Osteoblast (primary cell): ENCODE results near the gene TEX14. TPM values are rescaled to one million over a fixed set of nuclear protein-coding genes. Genes with fewer than 3 reads are reported as not detected.

ENCODE experiments used
- DNase-seq: peaks from one replicate; pipeline ENCODE4 v3.0.0; 2011; ENCODE audit warnings: low spot score, mixed read lengths; ENCODE audit not compliant: insufficient read length; ENCODE audit errors: missing footprints
- H2AFZ ChIP-seq: 2 replicates; pipeline ENCODE4 v1.6.0; 2011; ENCODE audit warnings: mild to moderate bottlenecking, low read length
- H3K27ac ChIP-seq: 2 replicates; pipeline ENCODE4 v1.5.1; 2011; ENCODE audit warnings: mild to moderate bottlenecking, low read depth, low read length, moderate library complexity
- H3K27me3 ChIP-seq: 2 replicates; pipeline ENCODE4 v1.6.0; 2012; ENCODE audit warnings: mild to moderate bottlenecking, control low read depth, inconsistent platforms, low read length, moderate library complexity; ENCODE audit not compliant: insufficient read depth
- H3K36me3 ChIP-seq: 2 replicates; pipeline ENCODE4 v1.5.1; 2011; ENCODE audit warnings: mild to moderate bottlenecking, low read length, control low read depth, moderate library complexity; ENCODE audit not compliant: insufficient read depth
- H3K4me1 ChIP-seq: 2 replicates; pipeline ENCODE4 v1.5.1; 2011; ENCODE audit warnings: mild to moderate bottlenecking, low read length, control low read depth, moderate library complexity; ENCODE audit not compliant: insufficient read depth
- H3K4me2 ChIP-seq: 2 replicates; pipeline ENCODE4 v1.6.0; 2011; ENCODE audit warnings: mild to moderate bottlenecking, low read length; ENCODE audit not compliant: insufficient read depth
- H3K4me3 ChIP-seq: fragments of 200-600 bp; sonication (generic); 3 replicates; pipeline ENCODE4 v1.5.1; 2012; ENCODE audit warnings: mild to moderate bottlenecking, low read length, inconsistent platforms; ENCODE audit not compliant: insufficient read depth
- H3K79me2 ChIP-seq: 2 replicates; pipeline ENCODE4 v1.6.0; 2012; ENCODE audit warnings: mild to moderate bottlenecking, low read length, control low read depth, inconsistent platforms; ENCODE audit not compliant: insufficient read depth
- H3K9me3 ChIP-seq: 2 replicates; pipeline ENCODE4 v1.5.1; 2011; ENCODE audit warnings: low read depth, low read length, control low read depth
- H4K20me1 ChIP-seq: 2 replicates; pipeline ENCODE4 v1.6.0; 2012; ENCODE audit warnings: mild to moderate bottlenecking, low read length, control low read depth; ENCODE audit not compliant: insufficient read depth
- CTCF ChIP-seq: IDR thresholded peaks from 2 replicates; pipeline ENCODE4 v1.5.1; 2011; ENCODE audit warnings: mild to moderate bottlenecking, low read depth, low read length, moderate library complexity; ENCODE audit errors: extremely low read depth
- total RNA-seq: library from RNA; depleted of rRNA; stranded (reverse); fragments of >200 nt; gene quantifications from 2 replicates; pipeline ENCODE4 v1.2.3, GENCODE V29; 2012

TEX14 gene
- total RNA-seq, 1 donor = under 0.01 TPM

GRCh38 chr17:58639681-58640080 lies 52.2 kb downstream of the TEX14 start:
- no peak for TF ChIP-seq CTCF
- Histone ChIP-seq H2AFZ (no peak overlapping the region), H3K9me3 (no peaks in the 10 kb centered on the region), H3K4me3 (no peak overlapping the region), H3K79me2 (no peaks in the 10 kb centered on the region), H3K27me3 (peaks cover 3% of the 10 kb centered on the region), H3K27ac (no peak overlapping the region), H3K4me2 (no peak overlapping the region), H3K4me1 (peaks cover 15% of the 10 kb centered on the region), H4K20me1 (no peaks in the 10 kb centered on the region), H3K36me3 (no peaks in the 10 kb centered on the region)
- no peak for DNase-seq

- Histone ChIP-seq H3K27ac (no peak overlapping the region), H4K20me1 (no peaks in the 10 kb centered on the region), H3K4me3 (no peak overlapping the region), H3K27me3 (peaks cover 3% of the 10 kb centered on the region), H2AFZ (no peak overlapping the region), H3K79me2 (no peaks in the 10 kb centered on the region), H3K4me1 (peaks cover 6% of the 10 kb centered on the region), H3K9me3 (no peaks in the 10 kb centered on the region), H3K4me2 (no peak overlapping the region), H3K36me3 (no peaks in the 10 kb centered on the region)
- no peak for DNase-seq
- TF ChIP-seq CTCF = no peak
These were observed 54.8 kb downstream of the TEX14 start for GRCh38 chr17:58637011-58637570.

GRCh38 chr17:58632324-58633314 lies 59.2 kb downstream of the TEX14 start:
- peak overlapping the region; percentile 100 for H3K27ac ChIP-seq
- H3K4me3 ChIP-seq = peak overlapping the region; percentile 68
- peak; percentile 58 for DNase-seq
- no peaks in the 10 kb centered on the region for H3K79me2 ChIP-seq
- H2AFZ ChIP-seq = peak overlapping the region; percentile 92
- peaks cover 5% of the 10 kb centered on the region for H3K4me1 ChIP-seq
- TF ChIP-seq CTCF = no peak
- no peaks in the 10 kb centered on the region for H3K9me3 ChIP-seq
- no peaks in the 10 kb centered on the region for H3K36me3 ChIP-seq
- H4K20me1 ChIP-seq = no peaks in the 10 kb centered on the region
- H3K27me3 ChIP-seq = peaks cover 3% of the 10 kb centered on the region
- H3K4me2 ChIP-seq = peak overlapping the region; percentile 90
